NCI-H1436 (cell line): ENCODE data around the gene COQ5.
"Not testable (repeated sequence)": the region's sequence is repeated elsewhere in the genome, so short reads cannot be mapped to it uniquely, and the experiment has no call there.

ENCODE experiments used
- DNase-seq: peaks from one replicate; lab custom pipeline; 2025; lab: John Stamatoyannopoulos, UW

Gene COQ5, protein sequence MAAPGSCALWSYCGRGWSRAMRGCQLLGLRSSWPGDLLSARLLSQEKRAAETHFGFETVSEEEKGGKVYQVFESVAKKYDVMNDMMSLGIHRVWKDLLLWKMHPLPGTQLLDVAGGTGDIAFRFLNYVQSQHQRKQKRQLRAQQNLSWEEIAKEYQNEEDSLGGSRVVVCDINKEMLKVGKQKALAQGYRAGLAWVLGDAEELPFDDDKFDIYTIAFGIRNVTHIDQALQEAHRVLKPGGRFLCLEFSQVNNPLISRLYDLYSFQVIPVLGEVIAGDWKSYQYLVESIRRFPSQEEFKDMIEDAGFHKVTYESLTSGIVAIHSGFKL

DNA sequence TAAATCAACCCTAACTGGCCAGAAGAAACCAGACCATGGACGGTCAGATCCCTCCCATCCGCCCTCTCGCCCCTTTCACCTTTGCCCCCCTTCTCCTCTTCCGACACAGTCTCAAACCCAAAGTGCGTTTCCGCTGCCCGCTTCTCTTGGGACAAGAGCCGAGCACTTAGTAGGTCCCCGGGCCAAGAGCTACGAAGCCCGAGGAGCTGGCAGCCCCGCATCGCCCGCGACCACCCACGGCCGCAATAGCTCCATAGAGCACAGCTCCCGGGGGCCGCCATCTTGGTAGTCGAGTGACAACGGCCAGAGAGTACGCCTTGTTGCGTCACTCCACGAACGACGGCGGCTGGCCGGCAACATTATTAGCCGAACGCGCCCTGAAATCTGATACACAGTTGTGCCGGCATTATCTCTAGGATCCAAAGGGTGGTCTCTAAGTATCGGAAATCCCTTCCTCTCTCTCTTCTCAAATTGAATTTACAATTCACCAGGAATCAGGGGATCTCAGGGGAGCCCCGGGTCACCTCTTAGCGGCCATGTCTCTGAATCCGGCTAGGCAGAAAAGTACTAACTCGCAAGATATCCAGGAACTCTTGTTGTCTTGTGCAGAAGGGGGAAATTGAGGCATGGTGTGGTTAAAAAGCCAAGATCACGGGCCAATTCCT, at the start of gene COQ5:
TSS of gene COQ5 (minus strand) at position 298 of the 665 bp plus-strand sequence. CDS start at position 281, 17 bp downstream.
- peak; percentile 73 for DNase-seq

DNA sequence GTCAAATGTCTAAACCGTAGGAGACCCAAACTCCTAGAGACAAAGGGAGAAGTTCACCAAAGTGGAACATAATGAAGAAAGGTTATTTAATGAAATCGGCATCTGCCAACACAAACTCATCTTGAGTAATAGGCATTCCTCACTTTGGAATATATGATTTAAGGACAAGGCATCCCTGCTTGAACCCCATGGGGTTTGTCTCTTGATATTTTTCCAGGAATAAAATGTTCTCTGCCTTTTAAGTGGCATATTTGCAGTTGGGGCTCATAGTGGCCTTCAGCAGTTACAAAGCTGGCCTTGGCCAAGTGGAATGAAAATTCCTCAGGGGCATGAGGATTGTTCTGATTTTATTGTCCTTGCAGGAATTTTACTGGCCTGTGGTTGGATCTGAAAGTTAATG, 45.1 kb upstream of the COQ5 start:
- DNase-seq = no peak

DNA sequence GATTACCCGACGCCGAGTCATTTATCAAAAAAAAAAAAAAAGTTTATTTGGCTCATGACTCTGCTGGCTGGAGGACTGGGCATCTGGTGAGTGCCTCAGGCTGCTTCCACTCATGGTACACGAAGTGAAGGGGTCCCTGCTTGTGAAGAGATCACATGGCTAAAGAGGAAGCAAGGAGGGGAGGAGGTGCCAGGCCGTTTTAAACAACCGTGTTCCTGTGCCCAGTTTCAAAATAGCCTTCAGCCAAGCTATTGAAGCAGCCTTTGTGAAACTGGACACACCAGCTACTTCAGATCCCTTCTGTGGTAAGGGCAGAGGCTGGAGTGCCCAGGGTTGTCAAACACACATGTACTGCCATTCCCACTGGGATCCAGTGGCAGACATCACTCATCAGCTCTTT, 44.6 kb upstream of the COQ5 start:
- no peak for DNase-seq

DNA sequence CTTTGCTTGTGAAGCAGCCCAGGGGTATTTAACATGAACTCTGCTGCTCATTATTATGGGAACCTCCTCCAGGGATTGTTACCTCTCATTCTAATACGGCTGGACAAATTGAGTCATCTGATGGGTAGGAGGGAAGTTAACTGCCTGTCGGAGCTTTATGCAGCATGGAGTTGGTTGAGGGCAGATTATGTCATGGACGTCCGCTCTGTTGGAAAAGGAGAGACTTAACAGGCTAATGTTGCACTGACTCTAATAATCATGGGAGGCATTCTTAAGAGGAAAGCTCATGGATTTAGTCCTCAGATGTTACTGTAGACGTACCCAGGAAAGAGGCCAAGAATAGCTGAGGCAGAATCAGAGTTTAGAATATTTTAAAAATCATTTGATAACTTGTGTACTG, 42.3 kb upstream of the COQ5 start:
- DNase-seq = no peak

DNA sequence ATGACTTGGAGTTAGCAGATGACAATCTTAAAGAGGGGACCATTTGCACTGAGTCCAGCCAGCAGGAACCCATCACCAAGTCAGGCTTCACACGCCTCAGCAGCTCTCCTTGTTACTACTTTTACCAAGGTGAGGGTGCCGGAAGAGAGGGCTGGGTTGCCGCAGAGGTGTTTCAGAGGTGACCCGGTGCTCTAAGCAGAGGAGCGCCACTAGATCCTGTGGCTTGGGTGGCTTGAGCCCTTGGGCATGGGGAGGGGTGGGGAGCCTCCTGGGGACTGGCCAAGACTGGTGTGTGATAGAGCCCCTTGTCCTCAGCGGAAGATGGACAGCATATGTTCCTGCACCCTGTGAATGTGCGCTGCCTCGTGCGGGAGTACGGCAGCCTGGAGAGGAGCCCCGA, 34.5 kb upstream of the COQ5 start:
- DNase-seq = no peak

DNA sequence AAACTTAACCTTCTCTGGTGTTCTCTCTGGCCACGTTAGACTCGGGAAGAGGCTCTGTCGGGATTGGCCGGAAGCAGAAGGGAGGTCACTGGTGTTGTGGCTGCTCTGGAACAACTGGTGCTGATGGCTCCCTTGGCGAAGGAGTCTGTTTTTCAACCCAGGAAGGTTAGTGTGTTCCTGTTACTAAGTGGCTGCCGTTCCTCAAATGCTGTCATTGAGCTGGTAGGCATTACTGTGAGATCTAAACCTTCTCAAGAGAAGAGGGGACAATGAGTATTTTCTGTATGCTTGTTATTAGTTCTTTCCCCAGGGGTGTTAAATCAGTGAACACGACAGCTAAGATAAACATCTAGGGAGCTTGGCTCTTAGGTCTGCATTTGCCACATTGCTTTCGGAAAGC, 33.9 kb upstream of the COQ5 start:
- no peak for DNase-seq

DNA sequence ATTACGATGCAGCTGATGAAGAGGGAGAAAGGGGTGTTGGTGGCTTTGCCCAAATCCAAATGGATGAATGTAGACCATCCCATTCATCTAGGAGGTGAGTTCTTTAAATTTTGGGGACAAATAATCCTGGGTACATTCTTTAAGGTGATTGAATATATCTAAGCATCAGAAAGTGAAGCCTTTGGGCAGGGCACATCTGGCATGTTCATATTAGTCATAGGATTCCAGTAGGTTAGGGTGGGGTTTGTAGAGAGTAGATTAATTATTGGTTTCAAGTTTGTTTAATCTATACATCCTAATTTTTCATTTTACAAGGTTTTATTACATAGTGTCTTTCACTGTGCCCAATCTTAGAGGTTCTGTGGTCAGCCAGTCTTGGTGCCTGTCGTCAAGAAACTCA, 28.6 kb upstream of the COQ5 start:
- no peak for DNase-seq

DNA sequence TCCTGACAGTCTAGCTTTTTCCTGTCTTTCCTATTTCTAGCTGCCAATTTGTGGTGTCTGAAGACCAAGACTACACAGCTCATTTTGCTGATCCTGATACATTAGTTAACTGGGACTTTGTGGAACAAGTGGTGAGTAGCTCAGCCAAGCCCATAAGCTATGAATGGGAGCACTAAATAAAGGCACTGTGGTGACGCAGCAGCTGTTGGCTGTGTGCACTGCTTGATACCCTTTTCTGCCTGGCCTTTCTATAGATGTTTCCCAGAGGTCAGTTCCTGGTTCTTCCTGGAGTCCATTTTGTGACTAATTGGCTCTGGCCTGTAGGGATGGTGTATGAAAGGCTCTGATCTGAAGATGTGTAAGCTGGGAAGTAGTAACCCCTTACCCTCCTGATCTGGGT, 25.7 kb upstream of the COQ5 start:
- no peak for DNase-seq

DNA sequence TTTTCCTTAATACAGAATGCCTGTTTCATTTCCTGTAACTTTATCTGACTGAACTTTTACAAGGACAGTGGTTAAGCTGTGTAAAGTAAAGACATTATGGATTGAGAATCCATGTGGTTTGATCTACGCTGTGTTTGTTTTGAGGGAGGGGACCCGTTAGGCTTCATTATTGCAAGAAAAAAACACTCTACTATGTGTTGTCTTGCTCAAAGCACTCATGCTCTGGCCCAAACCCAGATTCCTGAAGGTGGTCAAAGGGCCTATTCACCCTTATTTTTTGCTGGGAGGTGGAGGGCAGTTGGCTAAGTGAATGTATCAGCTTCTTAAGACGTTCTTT, 17.1 kb upstream of the COQ5 start:
- DNase-seq = no peak

DNA sequence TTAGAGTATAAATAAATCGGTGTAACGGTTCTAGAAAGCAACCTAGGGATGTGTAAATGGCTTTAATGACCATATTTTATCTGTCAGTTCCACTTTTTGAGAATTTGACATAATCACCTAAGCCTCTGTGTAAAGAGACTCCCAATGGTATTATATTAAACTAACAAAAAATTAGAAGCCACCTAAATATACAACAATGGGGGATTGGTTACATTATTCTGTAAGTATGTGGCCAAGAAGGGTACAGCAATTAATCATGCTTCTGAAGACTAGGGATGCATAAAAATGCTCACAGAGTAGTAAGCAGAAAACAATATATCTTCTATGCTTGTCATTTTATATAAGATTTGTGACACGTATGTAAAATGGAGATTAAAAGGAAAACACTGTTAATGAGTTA, 15.7 kb upstream of the COQ5 start:
- DNase-seq = no peak

DNA sequence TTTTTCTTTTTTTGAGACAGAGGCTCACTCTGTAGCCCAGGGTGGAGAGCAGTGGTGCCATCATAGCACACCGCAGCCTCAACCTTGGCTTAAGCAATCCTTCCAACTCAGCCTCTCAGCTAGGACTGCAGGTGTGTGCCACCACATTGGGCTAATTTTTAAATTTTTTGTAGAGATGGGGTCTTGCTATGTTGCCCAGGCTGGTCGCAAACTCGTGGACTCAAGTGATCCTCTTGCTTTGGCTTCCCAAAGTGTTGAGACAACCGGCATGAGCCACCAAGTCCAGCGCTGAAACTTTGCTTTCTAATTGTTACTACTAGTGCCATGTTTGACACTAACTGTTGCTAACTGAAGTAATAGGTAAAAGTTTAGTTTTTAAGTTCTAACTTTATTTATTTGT, 13.2 kb upstream of the COQ5 start:
- DNase-seq = no peak

DNA sequence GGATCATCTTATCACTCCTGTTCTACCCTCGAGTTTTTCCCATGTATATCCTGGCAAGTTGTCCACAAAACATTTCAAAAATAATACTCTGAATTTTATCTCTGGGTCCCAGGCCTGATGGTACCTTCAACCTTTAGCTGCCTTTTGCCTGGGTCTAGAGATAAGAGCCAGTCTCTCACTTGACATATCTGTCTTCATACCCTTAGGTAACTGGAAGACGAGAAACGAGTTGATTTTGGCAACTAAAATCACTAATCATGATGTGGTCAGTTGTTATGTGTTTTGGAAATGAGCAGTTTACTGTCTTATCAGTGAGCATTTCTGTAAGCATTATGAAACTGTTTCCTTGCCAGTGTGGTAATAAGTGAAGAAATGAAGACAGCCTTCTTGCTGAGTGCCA, 11.5 kb upstream of the COQ5 start:
- no peak for DNase-seq

DNA sequence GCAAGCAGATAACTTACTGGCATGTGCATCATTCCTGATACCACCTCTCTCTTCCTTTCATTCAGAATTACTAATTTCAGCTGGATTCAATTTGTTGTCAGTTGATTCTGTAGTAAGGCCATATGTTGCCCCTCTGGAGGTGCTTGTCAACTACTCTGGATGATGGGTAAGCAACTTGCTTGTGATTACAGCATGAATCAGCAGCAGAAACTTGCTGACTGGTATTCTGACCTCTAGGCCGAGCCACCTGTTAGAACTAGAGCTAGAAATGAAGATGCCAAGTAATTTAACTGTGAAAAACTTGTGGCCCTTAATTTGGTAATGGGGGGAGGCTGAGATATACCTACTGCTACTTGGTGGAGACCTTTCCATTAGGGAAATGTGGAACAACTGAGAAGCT, 10.3 kb upstream of the COQ5 start:
- no peak for DNase-seq

DNA sequence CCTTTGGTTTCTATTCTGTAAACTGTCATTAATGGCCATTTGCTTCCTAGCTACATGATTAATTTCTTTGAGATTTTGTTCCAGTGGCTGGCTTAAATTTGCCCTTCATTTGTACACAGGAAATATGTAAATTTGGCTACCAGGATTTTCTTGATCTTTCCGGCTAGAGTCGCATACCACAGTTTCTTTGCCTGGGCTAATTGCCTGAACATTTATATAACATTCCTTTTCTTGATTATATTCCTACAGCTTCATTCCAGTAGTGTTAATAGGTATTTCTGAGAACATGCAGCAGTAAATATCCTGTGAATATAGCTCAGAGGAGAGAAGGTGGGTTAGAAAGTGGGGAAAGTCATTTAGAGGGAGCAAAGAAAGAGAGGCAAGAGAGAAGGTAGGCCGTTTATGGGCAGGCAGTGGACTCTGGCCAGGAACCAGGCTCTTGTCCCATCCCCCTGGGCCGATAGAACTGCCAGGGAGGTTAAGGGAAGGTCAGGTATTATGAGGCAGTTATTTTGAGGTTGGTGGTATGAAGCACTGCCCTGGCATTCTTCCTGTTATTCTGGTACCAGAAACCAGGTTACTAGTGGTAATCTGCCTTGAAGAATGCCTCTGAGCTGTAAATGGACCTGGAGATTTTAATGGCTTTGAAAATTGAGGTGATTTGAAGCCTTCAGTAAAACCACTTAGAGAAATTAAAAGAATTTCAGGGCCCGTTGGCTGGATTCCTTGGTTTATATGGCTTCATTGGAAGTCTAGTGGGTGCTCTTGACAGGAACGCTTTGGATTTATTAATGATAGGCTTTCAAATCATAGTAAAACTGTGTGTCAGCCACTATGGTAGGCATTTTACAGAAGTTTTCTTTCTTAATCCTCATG, 9.6 kb upstream of the COQ5 start:
- no peak for DNase-seq

DNA sequence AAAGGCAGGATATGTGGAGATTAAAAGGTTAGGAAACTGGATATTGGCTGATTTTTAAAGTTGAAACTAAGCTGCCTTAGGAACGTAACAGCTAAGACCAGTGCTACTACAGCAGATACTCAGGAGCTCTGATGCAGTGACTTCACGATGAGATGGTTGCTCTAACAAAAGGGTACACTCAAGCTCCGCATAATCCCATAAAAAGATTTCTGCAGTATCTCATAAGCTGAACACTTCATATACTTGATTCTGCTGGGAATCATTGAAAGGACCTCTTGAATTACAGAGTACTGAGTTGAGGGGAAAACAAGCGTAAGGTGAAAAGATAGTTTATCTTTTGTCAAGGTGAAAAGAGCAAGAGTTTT, 8.9 kb upstream of the COQ5 start:
- no peak for DNase-seq

DNA sequence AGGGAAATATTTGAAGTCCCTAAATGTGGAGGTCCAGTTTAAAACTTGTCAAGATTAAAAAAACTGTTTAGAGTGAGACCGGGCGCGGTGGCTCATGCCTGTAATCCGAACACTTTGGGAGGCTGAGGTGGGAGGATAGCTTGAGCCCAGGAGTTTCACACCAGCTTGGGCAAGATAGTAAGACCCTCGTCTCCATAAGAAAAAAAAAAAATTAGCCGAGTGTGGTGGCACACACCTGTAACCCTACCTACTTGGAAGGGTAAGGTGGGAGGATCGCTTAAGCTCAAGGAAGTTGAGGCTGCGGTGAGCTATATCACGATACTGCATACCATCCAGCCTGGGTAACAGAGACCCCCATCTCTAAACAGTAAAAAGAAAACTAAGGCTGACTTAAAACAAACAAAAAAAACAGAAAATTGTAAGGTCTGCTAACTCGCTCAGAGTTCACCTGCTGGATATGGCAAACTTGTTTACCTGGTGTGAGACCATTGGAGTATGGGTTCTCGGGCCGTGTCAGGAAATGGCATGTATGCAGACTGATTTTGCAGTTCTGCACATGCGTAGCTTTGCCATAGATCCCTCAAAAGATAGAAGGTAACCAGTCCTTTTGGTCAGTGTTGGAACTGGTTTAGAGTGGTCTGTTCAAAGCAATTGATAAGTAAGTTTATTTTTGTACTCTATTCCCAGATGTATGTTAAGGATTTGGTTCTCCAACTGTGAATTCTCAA, 7.3 kb upstream of the COQ5 start:
- no peak for DNase-seq

DNA sequence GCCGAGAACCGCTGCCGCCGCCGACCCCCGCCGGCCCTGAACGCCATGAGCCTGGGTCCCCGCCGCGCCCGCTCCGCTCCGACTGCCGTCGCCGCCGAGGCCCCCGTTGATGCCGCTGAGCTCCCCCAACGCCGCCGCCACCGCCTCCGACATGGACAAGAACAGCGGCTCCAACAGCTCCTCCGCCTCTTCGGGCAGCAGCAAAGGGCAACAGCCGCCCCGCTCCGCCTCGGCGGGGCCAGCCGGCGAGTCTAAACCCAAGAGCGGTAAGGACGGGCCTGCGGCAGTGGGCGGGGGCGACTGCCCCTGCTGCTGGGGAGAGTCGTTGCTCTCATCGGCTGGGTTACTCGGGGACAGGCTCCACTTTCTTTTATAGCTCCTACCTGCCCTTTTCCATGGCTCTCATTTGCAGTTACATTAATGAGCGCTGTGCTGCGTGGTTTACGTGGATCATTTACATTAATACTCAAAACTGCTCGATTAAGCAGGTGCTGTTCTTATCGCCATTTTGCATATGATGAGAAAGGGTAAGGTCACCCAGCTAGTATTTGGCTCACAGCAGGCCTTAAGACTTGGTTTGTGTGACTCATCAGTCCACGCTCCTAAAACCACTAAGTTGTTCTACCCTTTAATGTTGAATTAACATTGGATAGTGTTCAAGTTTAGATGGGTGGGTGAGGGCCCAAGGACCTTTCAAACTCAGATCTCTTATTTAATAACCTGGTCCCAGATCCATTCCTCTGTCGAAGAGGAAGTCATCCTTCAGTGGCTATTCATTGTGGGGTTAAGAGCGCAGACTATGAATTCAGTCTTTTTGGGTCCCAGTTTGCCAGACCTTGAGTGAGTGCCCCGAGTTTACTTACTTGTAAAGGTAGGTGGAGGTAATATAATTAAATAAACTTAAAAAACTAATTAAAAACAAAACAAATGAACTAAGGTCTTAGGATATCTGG, 6.0 kb upstream of the COQ5 start:
- DNase-seq = no peak

DNA sequence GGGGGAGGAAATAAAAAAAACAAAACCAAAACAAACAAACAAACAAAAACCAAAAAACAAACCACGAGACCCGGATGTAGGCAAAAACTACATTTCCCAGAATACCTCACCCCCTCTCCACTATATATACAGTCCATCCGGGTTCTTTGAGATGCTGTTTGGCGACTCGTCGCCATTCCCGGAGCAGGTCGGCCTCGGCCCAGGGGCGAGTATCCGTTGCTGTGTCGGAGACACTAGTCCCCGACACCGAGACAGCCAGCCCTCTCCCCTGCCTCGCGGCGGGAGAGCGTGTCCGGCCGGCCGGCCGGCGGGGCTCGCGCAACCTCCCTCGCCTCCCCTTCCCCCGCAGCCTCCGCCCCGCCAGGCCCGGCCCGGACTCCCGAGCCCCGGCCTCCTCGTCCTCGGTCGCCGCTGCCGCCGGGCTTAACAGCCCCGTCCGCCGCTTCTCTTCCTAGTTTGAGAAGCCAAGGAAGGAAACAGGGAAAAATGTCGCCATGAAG, 5.3 kb upstream of the COQ5 start, which contains the start of gene RNF10:
TSS of gene RNF10 (plus strand) at position 154 of the 500 bp plus-strand sequence. CDS start 456 bp downstream, outside the sequence.
- DNase-seq = peak; percentile 87

DNA sequence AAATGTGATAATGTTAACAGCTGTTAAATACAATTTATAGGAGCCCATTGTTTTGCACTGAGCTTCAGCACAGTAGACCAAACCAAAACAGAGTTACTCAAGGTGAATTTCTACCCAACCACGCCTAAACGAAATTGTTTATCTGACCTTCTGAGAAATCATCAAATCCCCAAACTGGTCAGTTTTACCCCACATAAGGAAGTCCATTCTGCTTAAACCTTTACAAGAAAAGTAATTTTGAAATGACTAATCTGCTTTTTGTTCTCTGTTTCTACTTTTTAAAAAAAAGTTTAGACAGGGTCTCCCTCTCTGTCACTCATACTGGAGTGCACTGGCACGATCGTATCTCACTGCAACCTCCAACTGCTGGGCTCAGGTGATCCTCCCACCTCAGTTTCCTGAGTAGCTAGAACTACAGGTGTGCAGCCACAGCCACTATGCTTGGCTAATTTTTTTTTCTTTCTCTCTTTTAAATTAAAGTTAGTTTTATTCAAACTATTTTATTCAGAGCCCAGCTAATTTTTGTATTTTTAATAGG, 3.8 kb upstream of the COQ5 start:
- no peak for DNase-seq

DNA sequence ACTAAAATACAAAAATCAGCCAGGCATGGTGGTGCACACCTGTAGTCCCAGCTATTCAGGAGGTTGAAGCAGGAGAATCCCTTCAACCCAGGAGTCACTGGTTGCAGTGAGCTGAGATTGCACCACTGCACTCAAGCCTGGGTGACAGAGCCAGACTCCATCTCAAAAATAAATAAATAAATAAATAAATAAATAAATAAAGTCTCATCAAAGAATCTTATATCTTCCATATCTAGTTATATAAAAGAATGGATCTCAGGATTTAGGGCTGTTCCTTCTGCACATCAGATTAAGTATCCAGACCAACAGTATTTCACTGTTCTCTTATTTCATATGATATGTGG, 1.4 kb upstream of the COQ5 start:
- DNase-seq = not testable (repeated sequence)
